BJ (cell line): ENCODE results near the gene MAS1L. TPM values are rescaled to one million over a fixed set of nuclear protein-coding genes. Genes with fewer than 3 reads are reported as not detected.

Experiments
- CTCF ChIA-PET: fragments of 350-600 bp; formaldehyde crosslinking; extraction: SDS; loops from one replicate; lab custom pipeline; 2021; ENCODE audit warnings: antibody characterized with exemption, inconsistent platforms; lab: Yijun Ruan, JAX
- POLR2A ChIA-PET: fragments of 300-600 bp; sonication (Branson Sonifier 250); formaldehyde crosslinking; extraction: SDS; loops from one replicate; lab custom pipeline; 2021; ENCODE audit warnings: antibody characterized with exemption; lab: Charles Lee
- DNase-seq: peaks from one replicate; pipeline ENCODE4 v3.0.0-alpha.2; 2011; ENCODE audit warnings: low read depth
- H3K27me3 ChIP-seq: 2 replicates; pipeline ENCODE4 v1.6.0; 2011; ENCODE audit warnings: low read length; ENCODE audit not compliant: control insufficient read depth, insufficient read depth
- H3K36me3 ChIP-seq: 2 replicates; pipeline ENCODE4 v1.5.1; 2011; ENCODE audit warnings: low read length; ENCODE audit not compliant: control insufficient read depth, insufficient read depth
- H3K4me3 ChIP-seq: 2 replicates; pipeline ENCODE4 v1.5.1; 2011; ENCODE audit warnings: low read depth, mild to moderate bottlenecking, control low read depth, low read length
- polyA plus RNA-seq: library from polyadenylated mRNA; depleted of rRNA; stranded (reverse); fragments of >200 nt; gene quantifications from 2 replicates; pipeline ENCODE4 v1.2.3, GENCODE V29; 2011
- TF ChIP-seq, protein P1 (sequence below): IDR thresholded peaks from 2 replicates; pipeline ENCODE4 v1.5.1; 2011; ENCODE audit warnings: low read depth, mild to moderate bottlenecking, control low read depth, inconsistent platforms, low read length, moderate library complexity; ENCODE audit not compliant: insufficient read depth

MAS1L gene
- polyA plus RNA-seq, 1 experiment, result not detected

DNA sequence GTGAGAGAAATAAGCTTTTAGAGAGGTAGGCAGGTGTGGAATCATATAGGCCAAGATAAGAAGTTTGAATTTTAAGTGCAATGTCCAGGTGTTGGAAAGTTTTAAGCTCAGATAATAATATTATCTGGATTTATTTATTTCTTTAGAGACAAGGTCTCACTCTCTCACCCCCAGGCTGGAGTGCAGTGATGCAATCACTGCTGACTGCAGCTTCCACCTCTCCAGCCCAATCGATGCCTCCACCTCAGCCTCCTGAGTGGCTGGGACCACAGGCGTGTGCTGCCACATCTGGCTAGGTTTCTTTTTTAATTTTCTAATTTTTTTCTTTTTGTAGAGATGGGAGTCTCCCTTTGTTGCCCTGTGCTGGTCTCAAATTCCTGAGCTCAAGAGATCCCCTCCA lies 5.5 kb upstream of the MAS1L start:
- H3K27me3 ChIP-seq, result no peaks in the 10 kb centered on the region
- H3K36me3 ChIP-seq, result no peaks in the 10 kb centered on the region
- CTCF ChIA-PET, result no interaction called here
- POLR2A ChIA-PET, result no interaction called here
- TF ChIP-seq, protein P1, sequence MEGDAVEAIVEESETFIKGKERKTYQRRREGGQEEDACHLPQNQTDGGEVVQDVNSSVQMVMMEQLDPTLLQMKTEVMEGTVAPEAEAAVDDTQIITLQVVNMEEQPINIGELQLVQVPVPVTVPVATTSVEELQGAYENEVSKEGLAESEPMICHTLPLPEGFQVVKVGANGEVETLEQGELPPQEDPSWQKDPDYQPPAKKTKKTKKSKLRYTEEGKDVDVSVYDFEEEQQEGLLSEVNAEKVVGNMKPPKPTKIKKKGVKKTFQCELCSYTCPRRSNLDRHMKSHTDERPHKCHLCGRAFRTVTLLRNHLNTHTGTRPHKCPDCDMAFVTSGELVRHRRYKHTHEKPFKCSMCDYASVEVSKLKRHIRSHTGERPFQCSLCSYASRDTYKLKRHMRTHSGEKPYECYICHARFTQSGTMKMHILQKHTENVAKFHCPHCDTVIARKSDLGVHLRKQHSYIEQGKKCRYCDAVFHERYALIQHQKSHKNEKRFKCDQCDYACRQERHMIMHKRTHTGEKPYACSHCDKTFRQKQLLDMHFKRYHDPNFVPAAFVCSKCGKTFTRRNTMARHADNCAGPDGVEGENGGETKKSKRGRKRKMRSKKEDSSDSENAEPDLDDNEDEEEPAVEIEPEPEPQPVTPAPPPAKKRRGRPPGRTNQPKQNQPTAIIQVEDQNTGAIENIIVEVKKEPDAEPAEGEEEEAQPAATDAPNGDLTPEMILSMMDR, result no peak
- H3K4me3 ChIP-seq, result no peak overlapping the region
- DNase-seq, result no peak

DNA sequence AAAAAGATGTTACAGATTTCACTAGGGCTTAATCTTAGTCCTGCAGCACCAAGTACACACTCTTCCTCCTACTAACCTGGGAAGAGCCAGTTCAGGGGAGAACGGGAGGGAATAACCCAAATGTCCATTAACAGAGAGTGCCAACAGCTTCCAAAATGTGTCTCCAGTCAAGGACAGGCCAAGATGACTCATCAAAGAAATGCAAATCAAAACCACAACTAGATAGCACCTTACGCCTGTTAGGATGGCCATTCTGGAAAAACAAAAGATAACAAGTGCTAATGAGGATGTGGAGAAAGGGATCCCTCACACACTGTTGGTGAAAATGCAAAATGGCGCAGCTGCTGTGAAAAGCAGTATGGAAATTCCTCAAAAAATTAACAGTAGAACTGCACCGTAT lies 3.8 kb upstream of the MAS1L start:
- DNase-seq, result no peak

DNA sequence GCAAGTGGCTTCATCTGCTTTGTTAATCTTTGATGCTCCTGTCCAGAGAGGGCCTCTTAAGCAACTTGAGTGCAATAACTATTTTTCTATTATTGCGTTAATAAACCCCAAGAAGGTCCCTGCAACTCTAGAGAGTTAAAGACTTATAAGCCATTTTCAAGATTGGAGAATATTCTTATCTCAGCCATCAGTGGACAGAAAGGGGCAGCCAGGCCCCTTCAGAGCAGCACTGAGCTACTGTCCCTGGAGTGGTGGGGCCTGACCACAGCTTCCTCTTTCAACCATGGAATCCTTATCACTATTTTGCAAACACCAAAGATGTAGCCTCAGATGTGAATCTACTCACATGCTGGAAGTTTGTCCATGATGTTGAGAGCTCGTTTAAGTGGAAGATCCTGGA lies 2.8 kb upstream of the MAS1L start:
- TF ChIP-seq, protein P1, result no peak
- CTCF ChIA-PET, result no interaction called here

More for the DNA sequence above, 3.8 kb upstream of the MAS1L start:
- ChIA-PET CTCF (no interaction called here), POLR2A (no interaction called here)
- TF ChIP-seq, protein P1, result no peak
- Histone ChIP-seq H3K27me3 (no peaks in the 10 kb centered on the region), H3K36me3 (no peaks in the 10 kb centered on the region), H3K4me3 (no peak overlapping the region)

DNA sequence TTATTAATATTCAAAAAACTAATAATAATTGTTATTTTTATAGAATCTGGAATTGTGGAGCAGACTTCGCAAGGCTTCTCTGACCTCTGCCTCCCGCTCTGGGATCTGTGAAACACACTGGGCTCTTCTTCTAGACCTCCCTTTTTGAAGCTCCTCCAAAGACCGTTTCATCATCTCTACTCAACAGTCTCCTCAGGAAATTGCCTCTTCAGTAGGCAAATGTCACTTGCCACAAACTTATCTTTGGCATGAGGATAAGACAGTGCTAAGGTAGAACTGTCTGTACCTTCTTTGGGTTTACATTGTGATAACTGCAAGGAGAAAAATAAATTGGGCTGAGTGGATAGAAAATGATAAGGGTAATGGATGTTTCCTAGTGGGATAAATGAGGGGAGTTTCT lies 2.3 kb upstream of the MAS1L start:
- Histone ChIP-seq H3K36me3 (no peaks in the 10 kb centered on the region), H3K27me3 (no peaks in the 10 kb centered on the region), H3K4me3 (no peak overlapping the region)
- CTCF ChIA-PET, result no interaction called here
- no peak for DNase-seq
- POLR2A ChIA-PET, result no interaction called here
- TF ChIP-seq, protein P1, result no peak

More for the DNA sequence above, 2.8 kb upstream of the MAS1L start:
- no peak for DNase-seq
- H3K27me3 ChIP-seq, result no peaks in the 10 kb centered on the region
- H3K36me3 ChIP-seq, result no peaks in the 10 kb centered on the region
- POLR2A ChIA-PET, result no interaction called here
- H3K4me3 ChIP-seq, result no peak overlapping the region

DNA sequence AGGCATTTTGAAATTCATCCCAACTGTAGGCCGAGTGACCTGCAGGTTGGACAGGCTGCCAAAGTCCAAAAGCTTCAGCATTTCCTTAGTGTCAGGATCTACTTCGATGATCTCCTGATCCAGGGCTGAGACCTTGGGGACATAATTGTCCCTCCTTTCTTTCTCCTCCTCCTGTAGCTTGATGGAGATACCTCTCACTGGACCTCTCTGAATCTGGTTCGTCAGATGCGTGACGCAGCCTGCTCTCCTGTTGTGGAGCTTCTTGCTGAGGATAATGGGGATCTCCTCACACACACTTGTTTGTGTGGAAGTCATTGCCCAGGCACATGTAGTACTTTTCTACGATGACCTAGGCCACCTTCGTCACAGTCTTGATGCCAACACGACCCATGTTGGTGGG lies 1.5 kb upstream of the MAS1L start:
- Histone ChIP-seq H3K27me3 (no peaks in the 10 kb centered on the region), H3K4me3 (no peak overlapping the region), H3K36me3 (no peaks in the 10 kb centered on the region)
- ChIA-PET CTCF (no interaction called here), POLR2A (no interaction called here)
- no peak for DNase-seq
- TF ChIP-seq, protein P1, result no peak
